ENCODE data around the gene RBM4B. TPM values are rescaled to one million over a fixed set of nuclear protein-coding genes. Genes with fewer than 3 reads are reported as not detected.

The RBM4B gene
- total RNA-seq, 1 donor from 2014 or later, result 30.2 TPM

GRCh38 chr11:66713746-66714480 is 36.2 kb upstream of the RBM4B start:
- peaks cover 2% of the 10 kb centered on the region for H3K27me3 Mint-ChIP-seq (ENCODE audit: insufficient read depth, low read depth)
- H3K4me3 Mint-ChIP-seq, result no peak overlapping the region
- no peak overlapping the region for H3K4me2 ChIP-seq
- peaks cover 18% of the 10 kb centered on the region for H3K36me3 Mint-ChIP-seq
- no peak for DNase-seq (ENCODE audit: low spot score)
- H3F3A ChIP-seq (ENCODE audit: low read depth), result peaks cover 4% of the 10 kb centered on the region
- H3K9me3 ChIP-seq (ENCODE audit: low read depth), result no peaks in the 10 kb centered on the region
- no peak overlapping the region for H2AFZ ChIP-seq (replicated peaks)
- no peak overlapping the region for H3K27ac ChIP-seq
- H3K9ac ChIP-seq, result no peak overlapping the region
- H3K4me1 ChIP-seq, result peaks cover 10% of the 10 kb centered on the region
- H3K9me3 Mint-ChIP-seq, result no peaks in the 10 kb centered on the region
- H3K4me3 ChIP-seq, result no peak overlapping the region
- peaks cover 6% of the 10 kb centered on the region for H3K4me1 Mint-ChIP-seq
- H3K27ac Mint-ChIP-seq, result no peak overlapping the region
- no peaks in the 10 kb centered on the region for H3K27me3 ChIP-seq
- H4K20me1 ChIP-seq (ENCODE audit: low read depth), result no peaks in the 10 kb centered on the region
- no peaks in the 10 kb centered on the region for H3K79me2 ChIP-seq (ENCODE audit: low read depth)
- TF ChIP-seq EZH2phosphoT487 (IDR thresholded peaks at IDR 0.05), result no peak
- TF ChIP-seq, protein P1, sequence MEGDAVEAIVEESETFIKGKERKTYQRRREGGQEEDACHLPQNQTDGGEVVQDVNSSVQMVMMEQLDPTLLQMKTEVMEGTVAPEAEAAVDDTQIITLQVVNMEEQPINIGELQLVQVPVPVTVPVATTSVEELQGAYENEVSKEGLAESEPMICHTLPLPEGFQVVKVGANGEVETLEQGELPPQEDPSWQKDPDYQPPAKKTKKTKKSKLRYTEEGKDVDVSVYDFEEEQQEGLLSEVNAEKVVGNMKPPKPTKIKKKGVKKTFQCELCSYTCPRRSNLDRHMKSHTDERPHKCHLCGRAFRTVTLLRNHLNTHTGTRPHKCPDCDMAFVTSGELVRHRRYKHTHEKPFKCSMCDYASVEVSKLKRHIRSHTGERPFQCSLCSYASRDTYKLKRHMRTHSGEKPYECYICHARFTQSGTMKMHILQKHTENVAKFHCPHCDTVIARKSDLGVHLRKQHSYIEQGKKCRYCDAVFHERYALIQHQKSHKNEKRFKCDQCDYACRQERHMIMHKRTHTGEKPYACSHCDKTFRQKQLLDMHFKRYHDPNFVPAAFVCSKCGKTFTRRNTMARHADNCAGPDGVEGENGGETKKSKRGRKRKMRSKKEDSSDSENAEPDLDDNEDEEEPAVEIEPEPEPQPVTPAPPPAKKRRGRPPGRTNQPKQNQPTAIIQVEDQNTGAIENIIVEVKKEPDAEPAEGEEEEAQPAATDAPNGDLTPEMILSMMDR (IDR thresholded peaks at IDR 0.05), result no peak
- no peak for TF ChIP-seq EZH2 (IDR thresholded peaks at IDR 0.05)
- no peaks in the 10 kb centered on the region for H3K36me3 ChIP-seq

DNA sequence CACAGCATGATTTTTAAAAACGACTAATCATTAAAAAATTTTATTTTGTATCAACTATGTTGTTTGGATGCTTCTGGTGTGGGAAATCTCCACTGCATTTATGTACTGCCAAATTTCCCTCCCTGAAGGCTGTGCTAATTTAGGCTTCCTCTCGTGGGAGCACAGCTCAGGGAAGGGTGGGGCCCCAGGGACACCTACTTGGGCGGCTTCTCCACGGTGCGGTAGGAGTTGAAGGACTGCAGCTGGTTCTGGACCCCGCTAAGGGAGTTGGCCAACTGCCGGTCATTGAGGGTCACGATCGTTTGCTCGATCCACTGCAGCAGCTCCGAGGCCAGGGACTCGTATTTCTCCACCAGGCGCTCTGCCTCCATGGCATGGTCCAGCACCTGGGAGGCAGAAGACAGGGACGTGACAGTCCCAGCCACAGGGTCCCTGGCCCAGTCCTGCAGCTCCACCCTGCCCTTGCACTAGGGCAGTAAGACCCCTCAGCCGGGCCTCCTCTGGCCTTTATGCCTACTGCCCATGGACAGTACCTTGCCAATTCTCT is 32.8 kb upstream of the RBM4B start:
- H3K9ac ChIP-seq, result no peak overlapping the region
- no peak overlapping the region for H3K4me3 ChIP-seq
- H3K79me2 ChIP-seq (ENCODE audit: low read depth), result no peaks in the 10 kb centered on the region
- no peak overlapping the region for H3K4me2 ChIP-seq
- H3K4me1 Mint-ChIP-seq, result no peaks in the 10 kb centered on the region
- peaks cover 16% of the 10 kb centered on the region for H3K36me3 Mint-ChIP-seq
- no peak overlapping the region for H2AFZ ChIP-seq (replicated peaks)
- no peaks in the 10 kb centered on the region for H3K9me3 Mint-ChIP-seq
- no peak for DNase-seq (ENCODE audit: low spot score)
- H3K27me3 Mint-ChIP-seq (ENCODE audit: insufficient read depth, low read depth), result no peaks in the 10 kb centered on the region
- H3F3A ChIP-seq (ENCODE audit: low read depth), result no peaks in the 10 kb centered on the region
- no peak overlapping the region for H3K27ac Mint-ChIP-seq
- H3K27ac ChIP-seq, result no peak overlapping the region
- H4K20me1 ChIP-seq (ENCODE audit: low read depth), result no peaks in the 10 kb centered on the region
- no peak for TF ChIP-seq EZH2 (IDR thresholded peaks at IDR 0.05)
- TF ChIP-seq, protein P1 (IDR thresholded peaks at IDR 0.05), result no peak
- no peak for TF ChIP-seq EZH2phosphoT487 (IDR thresholded peaks at IDR 0.05)
- no peak overlapping the region for H3K4me3 Mint-ChIP-seq
- H3K36me3 ChIP-seq, result no peaks in the 10 kb centered on the region
- H3K4me1 ChIP-seq, result no peaks in the 10 kb centered on the region
- H3K9me3 ChIP-seq (ENCODE audit: low read depth), result no peaks in the 10 kb centered on the region
- H3K27me3 ChIP-seq, result no peaks in the 10 kb centered on the region

- no peaks in the 10 kb centered on the region for H3K27me3 Mint-ChIP-seq (ENCODE audit: insufficient read depth, low read depth)
- no peak overlapping the region for H3K27ac Mint-ChIP-seq
Observed at GRCh38 chr11:66708701-66709100, 31.0 kb upstream of the RBM4B start.

More at GRCh38 chr11:66708701-66709100, 31.0 kb upstream of the RBM4B start:
- H3K4me1 ChIP-seq, result no peaks in the 10 kb centered on the region
- H3K4me2 ChIP-seq, result no peak overlapping the region
- H3F3A ChIP-seq (ENCODE audit: low read depth), result no peaks in the 10 kb centered on the region
- H3K9me3 ChIP-seq (ENCODE audit: low read depth), result no peaks in the 10 kb centered on the region
- no peak for TF ChIP-seq EZH2 (IDR thresholded peaks at IDR 0.05)
- TF ChIP-seq, protein P1 (IDR thresholded peaks at IDR 0.05), result no peak
- TF ChIP-seq EZH2phosphoT487 (IDR thresholded peaks at IDR 0.05), result no peak
- no peaks in the 10 kb centered on the region for H3K36me3 ChIP-seq
- no peak overlapping the region for H2AFZ ChIP-seq (replicated peaks)
- no peaks in the 10 kb centered on the region for H3K79me2 ChIP-seq (ENCODE audit: low read depth)
- H3K4me3 ChIP-seq, result no peak overlapping the region
- H3K27me3 ChIP-seq, result no peaks in the 10 kb centered on the region
- Mint-ChIP-seq H3K4me3 (no peak overlapping the region), H3K36me3 (peaks cover 9% of the 10 kb centered on the region), H3K4me1 (no peaks in the 10 kb centered on the region), H3K9me3 (no peaks in the 10 kb centered on the region)
- no peak for DNase-seq (ENCODE audit: low spot score)
- no peak overlapping the region for H3K27ac ChIP-seq
- no peak overlapping the region for H3K9ac ChIP-seq
- no peaks in the 10 kb centered on the region for H4K20me1 ChIP-seq (ENCODE audit: low read depth)

Measured in neural progenitor cell (in vitro differentiated cells).